Measurements from ENCODE around the gene CCDC183. TPM values are rescaled to one million over a fixed set of nuclear protein-coding genes. Genes with fewer than 3 reads are reported as not detected.

Gene CCDC183
- total and polyA plus RNA-seq, 8 donors: 0.44 to 11.7 (median 10.0) TPM; not detected in 1

DNA sequence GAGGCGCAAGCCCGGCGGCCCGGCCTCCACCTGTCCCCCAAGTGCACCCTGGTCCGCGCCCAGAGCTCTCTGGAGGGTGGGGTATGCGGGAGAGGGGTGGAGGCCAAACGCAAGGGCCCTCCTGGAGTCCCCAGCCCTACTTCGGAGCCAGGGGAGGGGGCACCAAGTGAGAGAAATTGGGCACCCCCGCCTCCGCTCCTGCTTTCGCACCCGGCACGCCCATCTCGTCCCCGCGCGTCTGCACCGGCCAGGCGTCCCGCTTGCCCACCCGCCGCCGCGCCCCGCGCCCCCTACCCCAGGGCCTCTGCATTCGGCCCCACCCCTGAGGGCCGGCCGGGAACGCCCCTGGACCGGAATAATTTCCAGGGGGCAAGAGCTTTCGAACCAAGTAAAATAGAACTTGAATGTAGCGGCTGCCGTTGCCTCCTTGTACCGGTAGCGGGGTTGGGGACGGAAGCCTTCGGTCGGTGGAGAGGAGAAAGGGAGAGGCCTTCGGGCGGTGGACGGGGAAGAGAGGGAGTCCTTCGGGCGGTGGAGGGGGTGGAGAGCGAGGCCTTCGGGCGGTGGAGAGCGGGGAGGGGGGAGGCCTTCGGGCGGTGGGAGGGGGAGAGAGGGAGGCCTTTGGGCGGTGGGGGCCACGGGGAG, 52.4 kb downstream of the CCDC183 start:
- DNase-seq (peak in 2 of 4 donors; percentile 36 to 53), ATAC-seq (peak; percentile 35)
- Histone ChIP-seq H3K27me3 (peaks cover 28 to 49% of the 10 kb centered on the region in 2 donors), H3K9me3 (no peaks in the 10 kb centered on the region), H3K27ac (peak overlapping the region; percentile 76 to 90), H3K36me3 (peaks cover 0 to 15% of the 10 kb centered on the region in 2 donors), H3K4me3 (peak overlapping the region; percentile 77 to 93), H3K4me1 (peaks cover 26 to 55% of the 10 kb centered on the region in 2 donors)
- intact Hi-C loops (cut with DNase I): no loop called here
- TF ChIP-seq, protein P1, sequence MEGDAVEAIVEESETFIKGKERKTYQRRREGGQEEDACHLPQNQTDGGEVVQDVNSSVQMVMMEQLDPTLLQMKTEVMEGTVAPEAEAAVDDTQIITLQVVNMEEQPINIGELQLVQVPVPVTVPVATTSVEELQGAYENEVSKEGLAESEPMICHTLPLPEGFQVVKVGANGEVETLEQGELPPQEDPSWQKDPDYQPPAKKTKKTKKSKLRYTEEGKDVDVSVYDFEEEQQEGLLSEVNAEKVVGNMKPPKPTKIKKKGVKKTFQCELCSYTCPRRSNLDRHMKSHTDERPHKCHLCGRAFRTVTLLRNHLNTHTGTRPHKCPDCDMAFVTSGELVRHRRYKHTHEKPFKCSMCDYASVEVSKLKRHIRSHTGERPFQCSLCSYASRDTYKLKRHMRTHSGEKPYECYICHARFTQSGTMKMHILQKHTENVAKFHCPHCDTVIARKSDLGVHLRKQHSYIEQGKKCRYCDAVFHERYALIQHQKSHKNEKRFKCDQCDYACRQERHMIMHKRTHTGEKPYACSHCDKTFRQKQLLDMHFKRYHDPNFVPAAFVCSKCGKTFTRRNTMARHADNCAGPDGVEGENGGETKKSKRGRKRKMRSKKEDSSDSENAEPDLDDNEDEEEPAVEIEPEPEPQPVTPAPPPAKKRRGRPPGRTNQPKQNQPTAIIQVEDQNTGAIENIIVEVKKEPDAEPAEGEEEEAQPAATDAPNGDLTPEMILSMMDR (IDR thresholded peaks at IDR 0.05): no peak

DNA sequence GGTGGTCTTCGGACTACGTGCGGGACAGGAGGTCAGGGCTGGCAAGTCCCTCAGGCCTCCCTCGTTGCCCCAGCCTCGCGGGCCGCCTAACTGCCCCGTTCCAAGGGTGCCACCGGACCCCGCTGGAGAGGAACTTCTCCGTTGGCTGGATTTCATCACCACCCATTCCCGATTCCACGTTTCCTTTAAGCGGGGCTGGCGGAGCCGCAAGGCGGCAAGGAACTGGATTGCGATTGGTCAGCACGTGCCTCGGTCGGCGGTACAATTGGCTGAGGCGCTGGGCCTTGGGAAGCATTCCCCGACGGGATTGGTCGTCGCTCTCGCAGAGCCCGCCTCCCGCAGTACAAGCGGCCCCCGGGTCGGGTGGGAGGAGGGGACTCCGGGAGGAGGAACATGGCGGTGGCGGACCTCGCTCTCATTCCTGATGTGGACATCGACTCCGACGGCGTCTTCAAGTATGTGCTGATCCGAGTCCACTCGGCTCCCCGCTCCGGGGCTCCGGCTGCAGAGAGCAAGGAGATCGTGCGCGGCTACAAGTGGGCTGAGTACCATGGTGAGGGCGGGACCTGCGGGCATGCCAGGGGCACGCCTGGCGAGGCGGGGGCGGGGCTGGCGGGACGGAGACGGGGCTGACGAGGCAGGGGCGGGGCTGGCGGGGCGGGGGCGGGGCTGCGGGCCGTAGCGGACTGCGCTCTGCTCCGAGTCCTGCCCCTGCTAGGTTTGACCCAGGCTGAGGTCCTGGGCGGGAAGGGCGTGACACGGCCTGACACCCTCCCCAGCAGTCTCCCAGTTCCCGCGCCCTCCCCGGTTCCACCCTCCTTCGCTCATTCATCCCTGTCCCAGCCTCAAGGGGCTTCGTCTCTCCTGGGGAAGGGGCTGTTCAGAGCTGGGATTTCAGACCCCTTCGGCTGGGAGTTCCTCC, 53.2 kb downstream of the CCDC183 start, which contains the start of gene PHPT1:
Gene PHPT1, plus strand, starts transcription at position 372 of the 922 bp plus-strand sequence. Its CDS starts 22 bp downstream, at position 394.
- TF ChIP-seq, protein P1 (IDR thresholded peaks at IDR 0.05): no peak
- H3K4me3 ChIP-seq: peak within 1 kb of the TSS; percentile 77 to 93
- peak; percentile 97 to 99 (median 99) for DNase-seq
- H3K27me3 ChIP-seq: peaks cover 22 to 41% of the 10 kb centered on the region in 2 donors
- H3K27ac ChIP-seq: peak within 1 kb of the TSS; percentile 76 to 90
- H3K4me1 ChIP-seq: peaks cover 19 to 47% of the 10 kb centered on the region in 2 donors
- peak; percentile 87 for ATAC-seq
- intact Hi-C loops (cut with DNase I): no loop called here
- H3K9me3 ChIP-seq: no peaks in the 10 kb centered on the region
- peaks cover 0 to 15% of the 10 kb centered on the region in 2 donors for H3K36me3 ChIP-seq

DNA sequence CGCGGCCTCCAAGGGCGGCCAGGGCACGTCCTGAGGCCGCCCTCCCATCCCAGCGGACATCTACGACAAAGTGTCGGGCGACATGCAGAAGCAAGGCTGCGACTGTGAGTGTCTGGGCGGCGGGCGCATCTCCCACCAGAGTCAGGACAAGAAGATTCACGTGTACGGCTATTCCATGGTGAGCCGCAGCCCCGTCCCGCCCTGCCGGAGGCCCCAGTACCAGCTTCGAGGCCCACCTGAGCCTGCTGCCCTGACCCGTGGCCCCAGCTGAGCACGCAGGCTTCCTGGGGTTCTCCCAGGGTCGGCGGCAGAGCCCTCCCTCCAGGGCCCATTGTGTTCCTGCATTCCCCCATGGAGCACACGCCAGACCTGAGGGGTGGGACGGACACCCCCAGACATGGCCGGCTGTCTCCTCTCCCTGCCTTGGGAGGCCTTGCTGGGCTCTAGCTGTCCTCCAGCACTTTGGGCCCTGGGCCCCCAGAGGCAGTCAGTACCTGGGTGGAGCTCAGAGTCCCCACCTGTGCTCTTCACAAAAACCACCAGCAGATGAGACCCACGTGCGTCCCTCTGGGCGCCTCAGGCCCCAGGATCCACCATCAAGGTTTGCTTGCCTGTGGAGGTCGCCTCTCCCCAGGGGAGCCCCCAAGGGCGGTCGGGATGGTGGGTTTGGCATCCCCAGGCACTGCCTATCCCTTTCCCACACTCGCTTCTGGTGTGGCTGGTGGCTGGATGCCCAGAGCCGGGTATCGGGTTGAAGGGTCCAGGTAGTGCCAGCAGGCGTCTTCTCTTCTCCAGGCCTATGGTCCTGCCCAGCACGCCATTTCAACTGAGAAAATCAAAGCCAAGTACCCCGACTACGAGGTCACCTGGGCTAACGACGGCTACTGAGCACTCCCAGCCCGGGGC, 54.1 kb downstream of the CCDC183 start:
- Histone ChIP-seq H3K4me3 (peak overlapping the region; percentile 77 to 93), H3K27me3 (peaks cover 18 to 34% of the 10 kb centered on the region in 2 donors), H3K27ac (peak overlapping the region; percentile 76 to 90), H3K9me3 (no peaks in the 10 kb centered on the region), H3K36me3 (peaks cover 0 to 15% of the 10 kb centered on the region in 2 donors), H3K4me1 (peaks cover 18 to 45% of the 10 kb centered on the region in 2 donors)
- TF ChIP-seq, protein P1 (IDR thresholded peaks at IDR 0.05): no peak
- ATAC-seq (no peak), DNase-seq (peak in 1 of 4 donors; percentile 74)
- intact Hi-C loops (cut with DNase I): loop anchor here in 1 of 2 donors (10.0 kb wide), 1 partner anchor 85 kb away; no protein-coding TSS in a partner anchor

DNA sequence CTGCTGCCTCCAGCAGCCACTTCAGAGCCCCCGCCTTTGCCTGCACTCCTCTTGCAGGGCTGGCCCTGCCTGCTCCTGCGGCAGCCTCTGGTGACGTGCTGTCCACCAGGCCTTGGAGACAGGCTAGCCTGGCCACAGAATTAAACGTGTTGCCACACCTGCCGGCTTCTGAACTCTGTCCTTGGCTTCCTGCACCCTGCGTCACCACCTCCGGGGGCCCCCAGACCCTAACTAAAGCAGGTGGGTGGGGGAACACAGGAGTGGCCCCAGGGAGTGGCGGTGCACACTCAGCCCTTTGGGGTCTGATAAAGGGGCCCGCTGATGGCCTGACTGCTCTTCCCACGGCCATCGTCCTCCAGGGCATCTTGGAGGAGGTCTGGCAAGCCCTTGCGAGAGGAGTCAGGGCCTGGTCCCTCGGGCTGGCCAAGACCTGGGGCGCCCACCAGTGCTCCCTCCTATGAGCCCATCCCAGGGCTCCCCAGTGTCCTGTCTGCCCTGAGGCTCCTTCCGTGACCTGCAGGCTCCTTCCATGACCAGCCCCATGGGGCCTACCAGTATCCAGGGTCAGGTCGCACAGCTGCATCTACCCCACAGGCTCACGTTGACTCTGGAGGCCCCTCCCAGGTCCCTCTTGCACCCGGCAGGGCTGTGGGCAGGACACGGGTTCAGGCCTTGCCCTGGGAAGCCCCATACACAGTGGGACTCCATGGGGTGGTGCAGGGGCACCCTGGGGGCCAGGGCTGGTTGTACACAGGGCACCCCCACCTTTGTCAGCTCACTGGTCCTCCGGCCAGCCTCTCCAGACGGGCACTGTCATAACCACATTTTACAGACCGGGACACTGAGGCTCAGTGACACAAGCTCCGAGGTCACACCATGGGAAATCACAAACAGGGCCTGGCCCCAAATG, 55.0 kb downstream of the CCDC183 start:
- intact Hi-C loops (cut with DNase I): loop anchor here in 1 of 2 donors (10.0 kb wide), 1 partner anchor 84 kb away; no protein-coding TSS in a partner anchor
- peaks cover 18 to 40% of the 10 kb centered on the region in 2 donors for H3K4me1 ChIP-seq
- peaks cover 11 to 25% of the 10 kb centered on the region in 2 donors for H3K27me3 ChIP-seq
- no peak for ATAC-seq
- TF ChIP-seq, protein P1 (IDR thresholded peaks at IDR 0.05): no peak
- H3K9me3 ChIP-seq: no peaks in the 10 kb centered on the region
- peak in 1 of 4 donors; percentile 73 for DNase-seq
- H3K36me3 ChIP-seq: peaks cover 0 to 15% of the 10 kb centered on the region in 2 donors
- H3K4me3 ChIP-seq: no peak overlapping the region
- no peak overlapping the region for H3K27ac ChIP-seq
